Lower lobe of right lung (tissue), 2 donors: ENCODE measurements around the gene IQGAP2. TPM values are rescaled to one million over a fixed set of nuclear protein-coding genes. Genes with fewer than 3 reads are reported as not detected.

Source experiments
- ATAC-seq, 2 donors: fragments of 200-7000 bp; cut with Tn5 transposase; one replicate each; pipeline ENCODE4 v1.9.1; 2020 to 2022; ENCODE audit warnings: mild to moderate bottlenecking in 2 of 2, moderate library complexity in 2 of 2
- DNase-seq: peaks from one replicate; pipeline ENCODE4 v3.0.0-alpha.2; 2020
- H3K27ac ChIP-seq: fragments of 200-600 bp; one replicate; pipeline ENCODE4 v1.8.0; 2022
- H3K27me3 ChIP-seq: fragments of 200-600 bp; one replicate; pipeline ENCODE4 v1.8.0; 2022; ENCODE audit warnings: low read depth
- H3K36me3 ChIP-seq: fragments of 200-600 bp; one replicate; pipeline ENCODE4 v1.8.0; 2022; ENCODE audit warnings: mild to moderate bottlenecking
- H3K4me1 ChIP-seq: fragments of 200-600 bp; one replicate; pipeline ENCODE4 v1.8.0; 2022
- H3K4me3 ChIP-seq: fragments of 200-600 bp; one replicate; pipeline ENCODE4 v1.8.0; 2022; ENCODE audit warnings: mild to moderate bottlenecking
- H3K9me3 ChIP-seq: fragments of 200-600 bp; one replicate; pipeline ENCODE4 v1.8.0; 2022
- CTCF ChIP-seq: fragments of 200-600 bp; IDR thresholded peaks from one replicate; pipeline ENCODE4 v1.8.0; 2022; ENCODE audit warnings: antibody characterized with exemption, mild to moderate bottlenecking
- intact Hi-C: fragments of 100-400 bp; cut with DNase I; formaldehyde crosslinking; loops from one replicate; pipeline ENCODE4 v1.11.0; 2022
- total RNA-seq: library from RNA; stranded (reverse); fragmentation: NEBNext Ultra II Directional; extraction: Animal tissue kit (Norgen Biotek cat#: 25700); gene quantifications from one replicate; pipeline ENCODE4 v1.2.1, GENCODE V29; 2021
- donor health status: DM: no; HTN: yes; CAD: no; lungs with severe emphysema.

Gene IQGAP2
- total RNA-seq, 1 donor from 2014 or later = 42.0 TPM

GRCh38 chr5:76462097-76462667, 59.1 kb downstream of the IQGAP2 start:
- no peak for DNase-seq
- no peak overlapping the region for H3K27ac ChIP-seq
- no peaks in the 10 kb centered on the region for H3K36me3 ChIP-seq
- no peak for TF ChIP-seq CTCF
- H3K9me3 ChIP-seq = no peaks in the 10 kb centered on the region
- intact Hi-C loops = no loop called here
- H3K4me1 ChIP-seq = peaks cover 7% of the 10 kb centered on the region
- no peak for ATAC-seq
- no peak overlapping the region for H3K4me3 ChIP-seq
- no peaks in the 10 kb centered on the region for H3K27me3 ChIP-seq

- Histone ChIP-seq H3K27ac (no peak overlapping the region), H3K9me3 (no peaks in the 10 kb centered on the region), H3K27me3 (no peaks in the 10 kb centered on the region), H3K36me3 (no peaks in the 10 kb centered on the region), H3K4me3 (no peak overlapping the region), H3K4me1 (no peaks in the 10 kb centered on the region)
- no peak for TF ChIP-seq CTCF
- ATAC-seq (no peak), DNase-seq (no peak)
- intact Hi-C loops = no loop called here
These were observed 64.1 kb downstream of the IQGAP2 start for GRCh38 chr5:76467216-76467615.

- Histone ChIP-seq H3K4me1 (no peaks in the 10 kb centered on the region), H3K27ac (no peak overlapping the region), H3K4me3 (no peak overlapping the region), H3K36me3 (no peaks in the 10 kb centered on the region), H3K27me3 (no peaks in the 10 kb centered on the region), H3K9me3 (no peaks in the 10 kb centered on the region)
- TF ChIP-seq CTCF = no peak
- ATAC-seq = peak; percentile 49 to 51
- DNase-seq = no peak
- intact Hi-C loops = no loop called here
These were observed 65.7 kb downstream of the IQGAP2 start for GRCh38 chr5:76468635-76469425.

- TF ChIP-seq CTCF = no peak
- ATAC-seq (no peak), DNase-seq (no peak)
- no peaks in the 10 kb centered on the region for H3K36me3 ChIP-seq
- H3K27me3 ChIP-seq = no peaks in the 10 kb centered on the region
- H3K4me3 ChIP-seq = no peak overlapping the region
- H3K9me3 ChIP-seq = no peaks in the 10 kb centered on the region
- intact Hi-C loops = no loop called here
- no peak overlapping the region for H3K27ac ChIP-seq
- H3K4me1 ChIP-seq = no peaks in the 10 kb centered on the region
These were observed 66.7 kb downstream of the IQGAP2 start for GRCh38 chr5:76469656-76470290.

GRCh38 chr5:76470976-76471375, 67.9 kb downstream of the IQGAP2 start:
- Histone ChIP-seq H3K9me3 (no peaks in the 10 kb centered on the region), H3K4me1 (no peaks in the 10 kb centered on the region), H3K36me3 (no peaks in the 10 kb centered on the region), H3K4me3 (no peak overlapping the region), H3K27ac (no peak overlapping the region), H3K27me3 (no peaks in the 10 kb centered on the region)
- ATAC-seq (no peak), DNase-seq (no peak)
- intact Hi-C loops = no loop called here
- no peak for TF ChIP-seq CTCF
